Hypothalamus (tissue), 51 donors: Measurements from ENCODE around the gene XDH.

ENCODE experiments used
- DNase-seq, 51 donors: peaks; one replicate each; lab custom pipeline; 2025; lab: John Stamatoyannopoulos, UW

XDH gene

GRCh38 chr2:31366733-31367132 is 47.8 kb downstream of the XDH start:
- DNase-seq, result no peak

- no peak for DNase-seq
Observed at GRCh38 chr2:31365834-31366505, 48.6 kb downstream of the XDH start.

- no peak for DNase-seq
Observed at GRCh38 chr2:31365348-31365747, 49.2 kb downstream of the XDH start.

- DNase-seq, result no peak
Observed at GRCh38 chr2:31363956-31364750, 50.4 kb downstream of the XDH start.

GRCh38 chr2:31362581-31362980 is 52.0 kb downstream of the XDH start:
- no peak for DNase-seq

GRCh38 chr2:31359229-31359628 is 55.3 kb downstream of the XDH start:
- no peak for DNase-seq

GRCh38 chr2:31354837-31355236 is 59.7 kb downstream of the XDH start:
- no peak for DNase-seq

GRCh38 chr2:31353179-31353578 is 61.4 kb downstream of the XDH start:
- no peak for DNase-seq

GRCh38 chr2:31349684-31350083 is 64.9 kb downstream of the XDH start:
- DNase-seq, result no peak

GRCh38 chr2:31349160-31349559 is 65.4 kb downstream of the XDH start:
- no peak for DNase-seq

- DNase-seq, result no peak
Observed at GRCh38 chr2:31348618-31349017, 65.9 kb downstream of the XDH start.

- no peak for DNase-seq
Observed at GRCh38 chr2:31347750-31348149, 66.8 kb downstream of the XDH start.

GRCh38 chr2:31347319-31347718 is 67.2 kb downstream of the XDH start:
- no peak for DNase-seq

GRCh38 chr2:31344447-31344846 is 70.1 kb downstream of the XDH start:
- DNase-seq, result no peak

- DNase-seq, result no peak
Observed at GRCh38 chr2:31341351-31341750, 73.2 kb downstream of the XDH start.

GRCh38 chr2:31339696-31340095 is 74.8 kb downstream of the XDH start:
- no peak for DNase-seq

- DNase-seq, result no peak
Observed at GRCh38 chr2:31337860-31338259, 76.7 kb downstream of the XDH start.

GRCh38 chr2:31337197-31337596 is 77.3 kb downstream of the XDH start:
- DNase-seq, result no peak

- no peak for DNase-seq
Observed at GRCh38 chr2:31335921-31336585, 78.5 kb downstream of the XDH start.

- DNase-seq, result no peak
Observed at GRCh38 chr2:31334311-31335026, 80.1 kb downstream of the XDH start.

- peak in 47 of 51 donors; percentile 3 to 82 (median 52) for DNase-seq
Observed at GRCh38 chr2:31333527-31334183, 80.9 kb downstream of the XDH start.
